B cell (primary cell): ENCODE data around the gene TTLL11. TPM values are rescaled to one million over a fixed set of nuclear protein-coding genes. Genes with fewer than 3 reads are reported as not detected.

Experiments
- ATAC-seq: fragments of 200-7000 bp; cut with Tn5 transposase; one replicate; pipeline ENCODE4 v1.10.0; 2021; ENCODE audit warnings: low read depth, mild to moderate bottlenecking, moderate number of reproducible peaks, moderate library complexity
- CTCF ChIA-PET: fragments of 350-600 bp; sonication (Branson Sonifier 250); formaldehyde crosslinking; loops from one replicate; lab custom pipeline; 2021; ENCODE audit warnings: antibody characterized with exemption, inconsistent platforms; lab: Charles Lee
- POLR2A ChIA-PET: fragments of 350-600 bp; sonication (Branson Sonifier 250); formaldehyde crosslinking; loops from one replicate; lab custom pipeline; 2021; ENCODE audit warnings: antibody characterized with exemption; lab: Charles Lee
- DNase-seq: peaks from one replicate; pipeline ENCODE4 v3.0.0; 2013
- H2AFZ ChIP-seq: 2 replicates; pipeline ENCODE4 v1.6.1; 2012; ENCODE audit warnings: mild to moderate bottlenecking, low read depth, low read length; ENCODE audit not compliant: insufficient read depth, poor library complexity, severe bottlenecking
- H3K27ac ChIP-seq, 2 donors: 1 replicate in 1 of 2; 2 replicates in 1 of 2; pipeline ENCODE4 v1.5.1; 2012 to 2013; ENCODE audit warnings: low read length in 2 of 2, mild to moderate bottlenecking in 2 of 2, moderate library complexity in 1 of 2
- H3K27me3 ChIP-seq, 4 experiments: fragments of 200-600 bp in 1 of 4; sonication (generic) in 1 of 4; replicated peaks in 1 of 4; 1 replicate in 2 of 4; 2 replicates in 2 of 4; pipeline versions ENCODE4 v1.6.1 to v1.7.0; 2013 to 2016; ENCODE audit warnings: low read length in 3 of 4, mild to moderate bottlenecking in 2 of 4, mixed read lengths in 1 of 4, moderate library complexity in 1 of 4; ENCODE audit not compliant: insufficient read depth in 4 of 4, control insufficient read depth in 3 of 4; ENCODE audit errors: control extremely low read depth in 1 of 4
- H3K36me3 ChIP-seq, 2 experiments: replicated peaks in 1 of 2; 1 replicate in 1 of 2; 2 replicates in 1 of 2; pipeline versions ENCODE4 v1.6.1 to v1.7.1; 2013; ENCODE audit warnings: low read length in 1 of 2; ENCODE audit not compliant: insufficient read depth in 2 of 2, control insufficient read depth in 1 of 2; ENCODE audit errors: control extremely low read depth in 1 of 2, extremely low read depth in 1 of 2
- H3K4me1 ChIP-seq, 2 donors: fragments of 200-600 bp in 1 of 2; sonication (generic) in 1 of 2; 1 replicate in 1 of 2; 2 replicates in 1 of 2; pipeline versions ENCODE4 v1.5.1 to v1.6.1; 2013 to 2017; ENCODE audit warnings: low read length in 2 of 2; ENCODE audit not compliant: control insufficient read depth in 2 of 2, insufficient read depth in 2 of 2
- H3K4me2 ChIP-seq: replicated peaks from 2 replicates; pipeline ENCODE3; 2012; ENCODE audit warnings: mild to moderate bottlenecking, low read depth, low read length; ENCODE audit not compliant: poor library complexity, severe bottlenecking
- H3K4me3 ChIP-seq, 5 experiments: fragments of 200-600 bp in 1 of 5; sonication (generic) in 1 of 5; 1 replicate in 3 of 5; 2 replicates in 2 of 5; pipeline versions ENCODE4 v1.5.1 to v1.7.0; 2011 to 2016; ENCODE audit warnings: low read length in 4 of 5, mild to moderate bottlenecking in 4 of 5, low read depth in 2 of 5, control low read depth in 1 of 5, moderate library complexity in 1 of 5; ENCODE audit not compliant: insufficient read depth in 1 of 5; ENCODE audit errors: control extremely low read depth in 1 of 5, extremely low read depth in 1 of 5
- H3K79me2 ChIP-seq: fragments of 200-600 bp; sonication (generic); one replicate; pipeline ENCODE4 v1.6.0; 2016; ENCODE audit warnings: low read length; ENCODE audit not compliant: control insufficient read depth, insufficient read depth
- H3K9ac ChIP-seq: fragments of 200-600 bp; sonication (generic); 2 replicates; pipeline ENCODE4 v1.6.1; 2017; ENCODE audit warnings: mild to moderate bottlenecking, low read length, moderate library complexity
- H3K9me3 ChIP-seq, 3 donors: one replicate each; pipeline versions ENCODE4 v1.6.1 to v1.7.1; 2013; ENCODE audit warnings: low read length in 2 of 3; ENCODE audit not compliant: control insufficient read depth in 2 of 3, insufficient read depth in 1 of 3; ENCODE audit errors: control extremely low read depth in 1 of 3
- H4K20me1 ChIP-seq: 2 replicates; pipeline ENCODE4 v1.6.0; 2012; ENCODE audit warnings: mild to moderate bottlenecking, low read length; ENCODE audit not compliant: insufficient read depth, control insufficient read depth, poor library complexity, severe bottlenecking
- H3K27ac Mint-ChIP-seq: one replicate; pipeline ENCODE4 v1.8.0; 2021; ENCODE audit warnings: mixed read lengths
- H3K27me3 Mint-ChIP-seq: one replicate; pipeline ENCODE4 v1.8.0; 2021; ENCODE audit warnings: mixed read lengths
- H3K4me1 Mint-ChIP-seq: one replicate; pipeline ENCODE4 v1.8.0; 2021; ENCODE audit warnings: mixed read lengths
- H3K4me3 Mint-ChIP-seq: one replicate; pipeline ENCODE4 v1.8.0; 2021; ENCODE audit warnings: mixed read lengths
- H3K9me3 Mint-ChIP-seq: one replicate; pipeline ENCODE4 v1.8.0; 2022; ENCODE audit warnings: mixed read lengths; ENCODE audit not compliant: insufficient read depth
- CTCF ChIP-seq: fragments of 200-600 bp; IDR thresholded peaks from one replicate; pipeline ENCODE4 v1.8.0; 2022; ENCODE audit warnings: antibody characterized with exemption, mild to moderate bottlenecking
- EZH2 ChIP-seq: IDR thresholded peaks from 2 replicates; pipeline ENCODE4 v1.6.1; 2012; ENCODE audit warnings: borderline replicate concordance, low read depth, mild to moderate bottlenecking, moderate library complexity, low read length; ENCODE audit not compliant: insufficient read depth, poor library complexity, severe bottlenecking
- WGBS: methylation state at CpG from one replicate; pipeline ENCODE4 v1.1.5; 2013; ENCODE audit warnings: missing lambda C conversion rate; ENCODE audit not compliant: insufficient coverage; 5-methylcytosine and 5-hydroxymethylcytosine counted together
- intact Hi-C: fragments of 100-400 bp; cut with micrococcal nuclease; formaldehyde crosslinking; loops from one replicate; pipeline ENCODE4 v1.10.0; 2022
- polyA plus RNA-seq: library from polyadenylated mRNA; depleted of rRNA; stranded (reverse); fragments of >200 nt; gene quantifications from 2 replicates; pipeline ENCODE4 v1.2.3, GENCODE V29; 2012
- total RNA-seq, 2 donors: library from RNA; stranded (reverse); fragments of 120-200 nt in 1 of 2; gene quantifications; 1 replicate in 1 of 2; 2 replicates in 1 of 2; pipeline versions ENCODE4 v1.2.3 to v1.2.4, GENCODE V29; 2013 to 2022

TTLL11 gene
- total and polyA plus RNA-seq, 2 donors (not counting 1 experiment from before 2014, with no cell fraction given): 3.6 to 3.8 TPM

GRCh38 chr9:122128969-122129343 is 35.8 kb upstream of the TTLL11 start:
- peaks cover 0 to 2% (median 0%) of the 10 kb centered on the region in 3 donors for H3K9me3 ChIP-seq
- H3K9me3 Mint-ChIP-seq: no peaks in the 10 kb centered on the region
- H3K4me3 Mint-ChIP-seq: no peak overlapping the region
- no peak overlapping the region for H3K4me3 ChIP-seq
- H3K4me1 Mint-ChIP-seq: peaks cover 12% of the 10 kb centered on the region
- CTCF ChIA-PET: interaction anchor here (15.1 kb wide), 1 partner anchor 218 kb away, joined by 323 read pairs; no protein-coding TSS in a partner anchor
- peaks cover 72% of the 10 kb centered on the region for H3K27me3 Mint-ChIP-seq
- WGBS: 82% methylated on average over 6 of the region's 7 CpGs
- no peak overlapping the region for H3K4me2 ChIP-seq
- TF ChIP-seq EZH2: no peak
- TF ChIP-seq CTCF: no peak
- intact Hi-C loops: loop anchor here (10.0 kb wide), 1 partner anchor 1256 kb away; no protein-coding TSS in a partner anchor
- POLR2A ChIA-PET: no interaction called here
- H3K27ac Mint-ChIP-seq: no peak overlapping the region
- no peaks in the 10 kb centered on the region for H3K79me2 ChIP-seq
- H3K4me1 ChIP-seq: peaks cover 11 to 26% of the 10 kb centered on the region in 2 donors
- H4K20me1 ChIP-seq: no peaks in the 10 kb centered on the region
- peaks cover 0 to 34% (median 22%) of the 10 kb centered on the region in 4 experiments for H3K27me3 ChIP-seq
- no peaks in the 10 kb centered on the region for H3K36me3 ChIP-seq
- no peak overlapping the region for H3K27ac ChIP-seq
- no peak for DNase-seq
- no peak overlapping the region for H2AFZ ChIP-seq
- H3K9ac ChIP-seq: no peak overlapping the region
- no peak for ATAC-seq

- WGBS: 60% methylated on average over 22 of the region's 24 CpGs
Measured at GRCh38 chr9:122128007-122128968, 35.2 kb upstream of the TTLL11 start.

More at GRCh38 chr9:122128007-122128968, 35.2 kb upstream of the TTLL11 start:
- Mint-ChIP-seq H3K9me3 (no peaks in the 10 kb centered on the region), H3K4me1 (peaks cover 12% of the 10 kb centered on the region), H3K27ac (no peak overlapping the region), H3K4me3 (no peak overlapping the region), H3K27me3 (peaks cover 72% of the 10 kb centered on the region)
- TF ChIP-seq CTCF: no peak
- no peak for TF ChIP-seq EZH2
- ATAC-seq: no peak
- no peaks in the 10 kb centered on the region for H3K36me3 ChIP-seq
- no peak overlapping the region for H3K27ac ChIP-seq
- POLR2A ChIA-PET: no interaction called here
- intact Hi-C loops: loop anchor here (10.0 kb wide), 1 partner anchor 1257 kb away; no protein-coding TSS in a partner anchor
- H3K4me2 ChIP-seq: no peak overlapping the region
- CTCF ChIA-PET: interaction anchor here (1.2 to 15.1 kb wide), 2 partner anchors 218 to 326 kb away, joined by 7 to 323 read pairs; no protein-coding TSS in a partner anchor
- no peak for DNase-seq
- no peak overlapping the region for H3K9ac ChIP-seq
- H3K4me1 ChIP-seq: peaks cover 11 to 26% of the 10 kb centered on the region in 2 donors
- H3K4me3 ChIP-seq: no peak overlapping the region
- peaks cover 0 to 36% (median 22%) of the 10 kb centered on the region in 4 experiments for H3K27me3 ChIP-seq
- no peaks in the 10 kb centered on the region for H3K79me2 ChIP-seq
- no peaks in the 10 kb centered on the region for H4K20me1 ChIP-seq
- no peak overlapping the region for H2AFZ ChIP-seq
- peaks cover 0 to 2% (median 0%) of the 10 kb centered on the region in 3 donors for H3K9me3 ChIP-seq
